ENCODE data around the gene AKR1C2.
A peak's percentile ranks its signal among the peaks of the same experiment; 100 is the strongest.
"Not testable (repeated sequence)": the region's sequence is repeated elsewhere in the genome, so short reads cannot be mapped to it uniquely, and the experiment has no call there.

AKR1C2 gene

GRCh38 chr10:5003127-5004029, at the start of gene AKR1C2:
AKR1C2 (minus strand) TSS chr10:5003857; CDS start chr10:5003835, 22 bp downstream.
- not testable (repeated sequence) for H3K27ac Mint-ChIP-seq, H3K4me3 Mint-ChIP-seq, H3K9me3 Mint-ChIP-seq

GRCh38 chr10:5052951-5053500, 49.4 kb upstream of the AKR1C2 start:
- not testable (repeated sequence) for H3K4me1 Mint-ChIP-seq; H3K4me3 Mint-ChIP-seq; H3K9me3 Mint-ChIP-seq; H3K36me3 Mint-ChIP-seq; H3K27ac Mint-ChIP-seq; ATAC-seq; DNase-seq (ENCODE audit: low spot score in 2 of 2)

More at GRCh38 chr10:5003127-5004029, at the start of gene AKR1C2:
- DNase-seq (ENCODE audit: low spot score in 2 of 2); H3K36me3 Mint-ChIP-seq; ATAC-seq; H3K4me1 Mint-ChIP-seq: not testable (repeated sequence)

- ATAC-seq (peak; percentile 34), DNase-seq (ENCODE audit: low spot score in 2 of 2) (no peak)
- no peaks in the 10 kb centered on the region for H3K9me3 Mint-ChIP-seq
- no peaks in the 10 kb centered on the region for H3K4me1 Mint-ChIP-seq
- no peaks in the 10 kb centered on the region for H3K36me3 Mint-ChIP-seq
- H3K27ac Mint-ChIP-seq: no peak overlapping the region
- H3K4me3 Mint-ChIP-seq: no peak overlapping the region
These were observed 44.4 kb upstream of the AKR1C2 start for GRCh38 chr10:5047912-5048628.

GRCh38 chr10:5047055-5047454, 43.4 kb upstream of the AKR1C2 start:
- not testable (repeated sequence) for H3K27ac Mint-ChIP-seq; H3K36me3 Mint-ChIP-seq; H3K4me1 Mint-ChIP-seq; ATAC-seq; DNase-seq (ENCODE audit: low spot score in 2 of 2); H3K4me3 Mint-ChIP-seq; H3K9me3 Mint-ChIP-seq

GRCh38 chr10:5046410-5046809, 42.8 kb upstream of the AKR1C2 start:
- no peak for DNase-seq (ENCODE audit: low spot score in 2 of 2)

GRCh38 chr10:5045095-5045494, 41.4 kb upstream of the AKR1C2 start:
- DNase-seq (ENCODE audit: low spot score in 2 of 2) (no peak), ATAC-seq (no peak)
- Mint-ChIP-seq H3K27ac (no peak overlapping the region), H3K36me3 (no peaks in the 10 kb centered on the region), H3K9me3 (no peaks in the 10 kb centered on the region), H3K4me1 (no peaks in the 10 kb centered on the region), H3K4me3 (no peak overlapping the region)

More at GRCh38 chr10:5046410-5046809, 42.8 kb upstream of the AKR1C2 start:
- no peak for ATAC-seq
- Mint-ChIP-seq H3K36me3 (no peaks in the 10 kb centered on the region), H3K27ac (no peak overlapping the region), H3K4me3 (no peak overlapping the region), H3K4me1 (no peaks in the 10 kb centered on the region), H3K9me3 (no peaks in the 10 kb centered on the region)

- H3K36me3 Mint-ChIP-seq: no peaks in the 10 kb centered on the region
- no peak overlapping the region for H3K4me3 Mint-ChIP-seq
- H3K4me1 Mint-ChIP-seq: no peaks in the 10 kb centered on the region
- ATAC-seq: no peak
- H3K9me3 Mint-ChIP-seq: no peaks in the 10 kb centered on the region
- no peak for DNase-seq (ENCODE audit: low spot score in 2 of 2)
- H3K27ac Mint-ChIP-seq: no peak overlapping the region
These were observed 40.1 kb upstream of the AKR1C2 start for GRCh38 chr10:5043716-5044115.

- Mint-ChIP-seq H3K27ac (no peak overlapping the region), H3K4me3 (no peak overlapping the region), H3K9me3 (no peaks in the 10 kb centered on the region), H3K36me3 (no peaks in the 10 kb centered on the region), H3K4me1 (no peaks in the 10 kb centered on the region)
- no peak for ATAC-seq
- no peak for DNase-seq (ENCODE audit: low spot score in 2 of 2)
These were observed 39.3 kb upstream of the AKR1C2 start for GRCh38 chr10:5042922-5043321.

GRCh38 chr10:5041471-5042023, 37.9 kb upstream of the AKR1C2 start:
- no peaks in the 10 kb centered on the region for H3K36me3 Mint-ChIP-seq
- no peak overlapping the region for H3K27ac Mint-ChIP-seq
- H3K4me1 Mint-ChIP-seq: no peaks in the 10 kb centered on the region
- H3K4me3 Mint-ChIP-seq: no peak overlapping the region
- DNase-seq (ENCODE audit: low spot score in 2 of 2): no peak
- H3K9me3 Mint-ChIP-seq: no peaks in the 10 kb centered on the region
- no peak for ATAC-seq

GRCh38 chr10:5040781-5041470, 37.3 kb upstream of the AKR1C2 start:
- Mint-ChIP-seq H3K4me1 (no peaks in the 10 kb centered on the region), H3K9me3 (no peaks in the 10 kb centered on the region), H3K4me3 (no peak overlapping the region), H3K36me3 (no peaks in the 10 kb centered on the region), H3K27ac (no peak overlapping the region)
- DNase-seq (ENCODE audit: low spot score in 2 of 2): no peak
- no peak for ATAC-seq

GRCh38 chr10:5040010-5040673, 36.5 kb upstream of the AKR1C2 start:
- Mint-ChIP-seq H3K4me1 (no peaks in the 10 kb centered on the region), H3K4me3 (no peak overlapping the region), H3K9me3 (peaks cover 7% of the 10 kb centered on the region), H3K27ac (no peak overlapping the region), H3K36me3 (no peaks in the 10 kb centered on the region)
- DNase-seq (ENCODE audit: low spot score in 2 of 2) (no peak), ATAC-seq (no peak)

GRCh38 chr10:5038733-5039132, 35.1 kb upstream of the AKR1C2 start:
- Mint-ChIP-seq H3K9me3 (peaks cover 11% of the 10 kb centered on the region), H3K27ac (no peak overlapping the region), H3K4me1 (no peaks in the 10 kb centered on the region), H3K4me3 (no peak overlapping the region), H3K36me3 (no peaks in the 10 kb centered on the region)
- no peak for ATAC-seq
- DNase-seq (ENCODE audit: low spot score in 2 of 2): no peak

- H3K36me3 Mint-ChIP-seq: no peaks in the 10 kb centered on the region
- no peak for DNase-seq (ENCODE audit: low spot score in 2 of 2)
- no peaks in the 10 kb centered on the region for H3K4me1 Mint-ChIP-seq
- ATAC-seq: no peak
- no peak overlapping the region for H3K27ac Mint-ChIP-seq
- H3K4me3 Mint-ChIP-seq: no peak overlapping the region
- peaks cover 12% of the 10 kb centered on the region for H3K9me3 Mint-ChIP-seq
These were observed 34.4 kb upstream of the AKR1C2 start for GRCh38 chr10:5038101-5038500.

GRCh38 chr10:5036511-5036910, 32.9 kb upstream of the AKR1C2 start:
- H3K9me3 Mint-ChIP-seq: peaks cover 14% of the 10 kb centered on the region
- no peak for ATAC-seq
- H3K4me1 Mint-ChIP-seq: no peaks in the 10 kb centered on the region
- no peak overlapping the region for H3K4me3 Mint-ChIP-seq
- H3K36me3 Mint-ChIP-seq: no peaks in the 10 kb centered on the region
- no peak overlapping the region for H3K27ac Mint-ChIP-seq
- DNase-seq (ENCODE audit: low spot score in 2 of 2): no peak

Measured in stimulated activated effector memory CD8-positive, alpha-beta T cell treated with anti-CD3 and anti-CD28 coated beads, Interleukin-12 subunit alpha, Interleukin-12 subunit beta, amount 100 ng/mL, for 72 hours (primary cell).